ENCODE measurements around the gene TTPAL.

- TF ChIP-seq POLR2A (IDR thresholded peaks at IDR 0.05; ENCODE audit: low read length) (no peak), GATA1 (IDR thresholded peaks at IDR 0.05; ENCODE audit: low read depth, low read length) (no peak)
Observed at GRCh38 chr20:44445742-44446710, 29.6 kb upstream of the TTPAL start.

All from erythroblast (primary cell).